CD14-positive monocyte (primary cell): Measurements from ENCODE around the gene TNFRSF19. TPM values are rescaled to one million over a fixed set of nuclear protein-coding genes. Genes with fewer than 3 reads are reported as not detected.

Experiments used
- DNase-seq, 3 donors: peaks; one replicate each; pipeline ENCODE4 v3.0.0-alpha.2; 2011 to 2022
- H2AFZ ChIP-seq: 2 replicates; pipeline ENCODE4 v1.6.0; 2012; ENCODE audit warnings: mild to moderate bottlenecking, low read depth, low read length, inconsistent platforms; ENCODE audit not compliant: insufficient read depth, poor library complexity, severe bottlenecking
- H3K27ac ChIP-seq, 2 donors: 1 replicate in 1 of 2; 2 replicates in 1 of 2; pipeline ENCODE4 v1.5.1; 2012 to 2013; ENCODE audit warnings: low read length in 2 of 2, control low read depth in 1 of 2, inconsistent platforms in 1 of 2, low read depth in 1 of 2, mild to moderate bottlenecking in 1 of 2
- H3K27me3 ChIP-seq, 2 donors: one replicate each; pipeline versions ENCODE4 v1.6.0 to v1.6.1; 2011 to 2013; ENCODE audit warnings: low read length in 2 of 2; ENCODE audit not compliant: control insufficient read depth in 2 of 2, insufficient read depth in 2 of 2
- H3K36me3 ChIP-seq, 2 donors: replicated peaks in 1 of 2; 1 replicate in 1 of 2; 2 replicates in 1 of 2; pipeline versions ENCODE4 v1.5.1 to v1.6.1; 2012 to 2013; ENCODE audit warnings: low read length in 2 of 2, control low read depth in 1 of 2, inconsistent platforms in 1 of 2, mild to moderate bottlenecking in 1 of 2; ENCODE audit not compliant: insufficient read depth in 2 of 2, control insufficient read depth in 1 of 2
- H3K4me1 ChIP-seq, 2 donors: 1 replicate in 1 of 2; 2 replicates in 1 of 2; pipeline versions ENCODE4 v1.5.1 to v1.6.1; 2012 to 2013; ENCODE audit warnings: low read length in 2 of 2, control low read depth in 1 of 2, inconsistent platforms in 1 of 2, mild to moderate bottlenecking in 1 of 2, moderate library complexity in 1 of 2; ENCODE audit not compliant: insufficient read depth in 2 of 2, control insufficient read depth in 1 of 2
- H3K4me2 ChIP-seq: replicated peaks from 2 replicates; pipeline ENCODE3; 2012; ENCODE audit warnings: low read length, moderate library complexity, mild to moderate bottlenecking; ENCODE audit not compliant: poor library complexity, severe bottlenecking; ENCODE audit errors: extremely low read depth
- H3K4me3 ChIP-seq, 3 experiments: fragments of 200-600 bp in 1 of 3; sonication (generic) in 1 of 3; replicated peaks in 1 of 3; 1 replicate in 2 of 3; 2 replicates in 1 of 3; pipeline ENCODE4 v1.5.1; 2011 to 2013; ENCODE audit warnings: low read length in 3 of 3, mild to moderate bottlenecking in 3 of 3, control low read depth in 2 of 3, low read depth in 2 of 3, inconsistent platforms in 1 of 3, moderate library complexity in 1 of 3
- H3K79me2 ChIP-seq: 2 replicates; pipeline ENCODE4 v1.6.0; 2012; ENCODE audit warnings: mild to moderate bottlenecking, control low read depth, inconsistent platforms, low read length, moderate library complexity; ENCODE audit not compliant: insufficient read depth
- H3K9ac ChIP-seq: 2 replicates; pipeline ENCODE4 v1.6.0; 2017; ENCODE audit warnings: low read length, mild to moderate bottlenecking; ENCODE audit not compliant: insufficient read depth, poor library complexity, severe bottlenecking
- H3K9me3 ChIP-seq, 2 donors: replicated peaks in 1 of 2; 1 replicate in 1 of 2; 2 replicates in 1 of 2; pipeline versions ENCODE4 v1.5.1 to v1.6.1; 2012 to 2013; ENCODE audit warnings: low read length in 2 of 2, control low read depth in 1 of 2; ENCODE audit not compliant: control insufficient read depth in 1 of 2, insufficient read depth in 1 of 2
- H4K20me1 ChIP-seq: 2 replicates; pipeline ENCODE4 v1.6.0; 2012; ENCODE audit warnings: mild to moderate bottlenecking, low read length, control low read depth, moderate library complexity; ENCODE audit not compliant: insufficient read depth
- H3K27ac Mint-ChIP-seq, 7 donors: one replicate each; pipeline ENCODE4 v1.8.0; 2020; ENCODE audit warnings: mild to moderate bottlenecking in 7 of 7, mixed read lengths in 7 of 7, moderate library complexity in 6 of 7, inconsistent platforms in 2 of 7
- H3K27me3 Mint-ChIP-seq, 3 donors: one replicate each; pipeline ENCODE4 v1.8.0; 2021 to 2022; ENCODE audit warnings: low read depth in 3 of 3, mild to moderate bottlenecking in 3 of 3, mixed read lengths in 3 of 3, moderate library complexity in 3 of 3, inconsistent platforms in 1 of 3
- H3K36me3 Mint-ChIP-seq, 2 donors: one replicate each; pipeline ENCODE4 v1.8.0; 2020; ENCODE audit warnings: mixed read lengths in 2 of 2, inconsistent platforms in 1 of 2, mild to moderate bottlenecking in 1 of 2
- H3K4me1 Mint-ChIP-seq: one replicate; pipeline ENCODE4 v1.8.0; 2020; ENCODE audit warnings: mild to moderate bottlenecking, mixed read lengths
- H3K4me3 Mint-ChIP-seq, 2 donors: one replicate each; pipeline ENCODE4 v1.8.0; 2020; ENCODE audit warnings: mild to moderate bottlenecking in 2 of 2, mixed read lengths in 2 of 2, moderate library complexity in 1 of 2
- H3K9me3 Mint-ChIP-seq, 7 donors: one replicate each; pipeline ENCODE4 v1.8.0; 2020 to 2022; ENCODE audit warnings: mixed read lengths in 7 of 7, mild to moderate bottlenecking in 6 of 7, moderate library complexity in 6 of 7, inconsistent platforms in 2 of 7
- CTCF ChIP-seq: fragments of 200-600 bp; IDR thresholded peaks from one replicate; pipeline ENCODE4 v1.8.0; 2022; ENCODE audit warnings: antibody characterized with exemption, mild to moderate bottlenecking
- WGBS: methylation state at CpG from one replicate; pipeline ENCODE4 v1.1.5; 2013; ENCODE audit warnings: missing lambda C conversion rate; ENCODE audit not compliant: insufficient coverage; 5-methylcytosine and 5-hydroxymethylcytosine counted together
- intact Hi-C, 2 donors: fragments of 100-400 bp; cut with micrococcal nuclease; formaldehyde crosslinking; loops; one replicate each; pipeline versions ENCODE4 v1.15.0 to v1.15.1; 2023
- polyA plus RNA-seq, 3 donors: library from polyadenylated mRNA; depleted of rRNA in 1 of 3; unstranded in 2 of 3; stranded (reverse) in 1 of 3; fragments of 300-500 nt in 2 of 3; fragments of >200 nt in 1 of 3; fragmentation: Illumina TruSeq in 2 of 3; gene quantifications; 1 replicate in 2 of 3; 2 replicates in 1 of 3; pipeline ENCODE4 v1.2.3, GENCODE V29; 2012 to 2021

The TNFRSF19 gene
- polyA plus RNA-seq, 3 donors: 0.11 TPM; not detected in 2

GRCh38 chr13:23600100-23600499, 29.9 kb downstream of the TNFRSF19 start:
- intact Hi-C loops: no loop called here

DNA sequence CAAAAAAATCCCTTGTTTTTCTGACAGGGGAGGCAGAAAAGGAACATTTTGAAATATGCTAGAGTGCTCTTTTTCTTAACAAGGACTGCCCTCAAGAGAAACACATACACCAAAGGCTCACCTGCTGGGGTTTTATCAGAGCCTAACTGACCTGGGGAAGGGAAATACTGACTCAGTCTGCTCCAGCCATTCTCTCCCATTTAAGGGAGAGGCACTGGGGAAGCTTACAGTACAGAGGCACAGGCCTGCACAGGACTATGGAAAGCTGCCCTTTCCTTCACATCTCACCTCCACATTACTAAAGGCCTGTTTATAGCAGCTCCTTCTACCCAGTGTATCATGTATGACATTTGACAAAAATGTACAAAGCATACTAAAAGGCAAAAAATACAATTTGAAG, 30.3 kb downstream of the TNFRSF19 start:
- intact Hi-C loops: no loop called here
- H3K36me3 Mint-ChIP-seq: no peaks in the 10 kb centered on the region
- H3K36me3 ChIP-seq: no peaks in the 10 kb centered on the region
- no peak overlapping the region for H3K4me3 ChIP-seq
- H3K27me3 ChIP-seq: no peaks in the 10 kb centered on the region
- H3K9me3 ChIP-seq: no peaks in the 10 kb centered on the region
- peaks cover 0 to 2% (median 0%) of the 10 kb centered on the region in 3 donors for H3K27me3 Mint-ChIP-seq
- H3K27ac ChIP-seq: no peak overlapping the region
- H3K4me1 ChIP-seq: no peaks in the 10 kb centered on the region
- H3K4me2 ChIP-seq: no peak overlapping the region
- no peak for DNase-seq
- H3K4me3 Mint-ChIP-seq: no peak overlapping the region
- H3K4me1 Mint-ChIP-seq: no peaks in the 10 kb centered on the region
- peaks cover 2 to 7% (median 6%) of the 10 kb centered on the region in 7 donors for H3K9me3 Mint-ChIP-seq
- H3K27ac Mint-ChIP-seq: no peak overlapping the region
- no peaks in the 10 kb centered on the region for H4K20me1 ChIP-seq
- no peaks in the 10 kb centered on the region for H3K79me2 ChIP-seq
- H3K9ac ChIP-seq: no peak overlapping the region
- TF ChIP-seq CTCF: no peak
- H2AFZ ChIP-seq: no peak overlapping the region

More at GRCh38 chr13:23600100-23600499, 29.9 kb downstream of the TNFRSF19 start:
- WGBS: no CpG with 5 or more reads among the region's 3 CpGs
- H3K9me3 ChIP-seq: no peaks in the 10 kb centered on the region
- DNase-seq: no peak
- H3K9me3 Mint-ChIP-seq: peaks cover 4 to 7% (median 6%) of the 10 kb centered on the region in 7 donors
- no peaks in the 10 kb centered on the region for H3K36me3 Mint-ChIP-seq
- H4K20me1 ChIP-seq: no peaks in the 10 kb centered on the region
- H3K9ac ChIP-seq: no peak overlapping the region
- no peaks in the 10 kb centered on the region for H3K4me1 Mint-ChIP-seq
- TF ChIP-seq CTCF: no peak
- H3K4me3 ChIP-seq: no peak overlapping the region
- no peaks in the 10 kb centered on the region for H3K79me2 ChIP-seq
- H3K4me1 ChIP-seq: no peaks in the 10 kb centered on the region
- no peaks in the 10 kb centered on the region for H3K27me3 ChIP-seq
- no peak overlapping the region for H3K4me3 Mint-ChIP-seq
- H3K27ac ChIP-seq: no peak overlapping the region
- no peak overlapping the region for H3K4me2 ChIP-seq
- H3K27me3 Mint-ChIP-seq: peaks cover 0 to 2% (median 0%) of the 10 kb centered on the region in 3 donors
- no peak overlapping the region for H2AFZ ChIP-seq
- no peaks in the 10 kb centered on the region for H3K36me3 ChIP-seq
- no peak overlapping the region for H3K27ac Mint-ChIP-seq
